ENCODE data around the gene CPM. TPM values are rescaled to one million over a fixed set of nuclear protein-coding genes. Genes with fewer than 3 reads are reported as not detected.

CPM gene
- total and polyA plus RNA-seq, 2 of the 4 experiments (the other 2 are of a cell fraction) = 2.0 to 8.8 TPM

GRCh38 chr12:68959891-68960464 is 27.0 kb upstream of the CPM start (continued):
- TF ChIP-seq MAFK (IDR thresholded peaks at IDR 0.05; ENCODE audit: low read depth, low read length) = no peak

DNA sequence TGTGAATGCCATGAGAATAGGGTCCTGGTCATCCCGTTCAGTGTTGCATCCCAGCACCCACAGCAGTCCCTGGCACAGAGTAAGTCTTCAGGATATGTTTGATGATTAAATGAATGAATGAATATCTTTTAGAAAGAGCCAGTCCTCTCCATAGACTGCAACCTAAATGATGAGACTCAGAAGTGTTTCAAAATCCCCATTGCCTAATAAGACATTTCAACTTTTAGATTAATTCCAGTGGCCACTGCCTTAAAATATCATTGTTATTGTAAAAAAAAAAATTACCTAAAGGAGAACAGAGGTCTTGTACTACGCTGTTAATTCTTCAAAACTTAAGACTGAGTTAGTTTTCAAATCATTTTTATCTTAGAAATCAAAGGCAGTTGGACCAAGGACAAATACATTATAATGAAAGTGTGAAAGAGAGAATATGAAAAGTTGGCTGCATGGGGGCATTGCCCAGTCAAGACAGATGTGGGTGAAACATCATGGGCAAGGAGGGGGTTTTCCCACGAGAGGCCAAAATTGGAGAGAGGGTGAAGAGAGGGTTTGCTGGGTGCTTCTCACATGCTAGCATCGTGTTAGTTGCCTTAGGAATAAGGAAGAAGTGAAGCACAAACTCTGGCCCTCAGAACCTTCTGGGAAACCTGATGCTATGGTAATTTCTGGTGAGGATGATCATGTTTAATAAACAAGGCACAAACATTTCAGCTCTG is 26.3 kb upstream of the CPM start:
- Histone ChIP-seq H3K36me3 (ENCODE audit: control insufficient read depth, insufficient read depth, low read length) (no peaks in the 10 kb centered on the region), H3K4me3 (ENCODE audit: insufficient read depth, low read depth, low read length) (no peak overlapping the region), H3K56ac (ENCODE audit: extremely low read depth, insufficient read depth, low read length) (0 out of 2 replicates have a peak overlapping the region, but pooled peaks have one; percentile 16), H2AK5ac (ENCODE audit: low read depth, low read length) (peak overlapping the region; percentile 89), H2AFZ (replicated peaks; ENCODE audit: low read length, poor library complexity) (peak overlapping the region; percentile 39), H2BK120ac (ENCODE audit: low read depth, low read length) (peak overlapping the region; percentile 69), H4K20me1 (ENCODE audit: insufficient read depth, low read length) (no peaks in the 10 kb centered on the region), H2BK15ac (ENCODE audit: low read depth, low read length) (peak overlapping the region; percentile 86), H3K9ac (ENCODE audit: low read depth, low read length) (no peak overlapping the region; the same call in 1 of the 2 replicates), H3K9me3 (ENCODE audit: control insufficient read depth, insufficient read depth, low read length) (no peaks in the 10 kb centered on the region), H3K4me2 (ENCODE audit: low read depth, low read length) (peak overlapping the region; percentile 48), H3K4ac (ENCODE audit: low read depth, low read length) (peak overlapping the region; percentile 75), H3K4me1 (ENCODE audit: control insufficient read depth, insufficient read depth, low read length) (peaks cover 18% of the 10 kb centered on the region), H2BK5ac (ENCODE audit: low read depth, low read length, poor library complexity, severe bottlenecking) (peak overlapping the region; percentile 82), H3K27ac (ENCODE audit: insufficient read depth, low read length) (peak overlapping the region; percentile 63), H3K14ac (replicated peaks; ENCODE audit: low read depth, low read length) (peak overlapping the region; percentile 81; the same call in 1 of the 2 replicates), H4K91ac (ENCODE audit: insufficient read depth, low read depth, low read length) (peak overlapping the region; percentile 72), H2AK9ac (replicated peaks; ENCODE audit: low read depth, low read length, poor library complexity) (no peak overlapping the region), H3K9me1 (ENCODE audit: insufficient read depth, low read length) (peaks cover 7% of the 10 kb centered on the region), H3K79me1 (ENCODE audit: low read depth in 1 of 2, low read length in 2 of 2) (no peaks in the 10 kb centered on the region), H4K8ac (ENCODE audit: low read depth in 2 of 2, low read length in 2 of 2) (peak overlapping the region; percentile 18 to 66; a peak in 1 of 4 replicates), H4K5ac (ENCODE audit: low read depth, low read length) (peak overlapping the region; percentile 74), H2BK20ac (ENCODE audit: low read depth, low read length) (peak overlapping the region; percentile 53; the same call in 1 of the 2 replicates), H3K18ac (ENCODE audit: low read depth, low read length) (peak overlapping the region; percentile 66), H3K27me3 (ENCODE audit: control insufficient read depth, insufficient read depth, low read length) (no peaks in the 10 kb centered on the region), H3K23ac (ENCODE audit: low read depth, low read length) (peak overlapping the region; percentile 58; the same call in 1 of the 2 replicates)
- DNase-seq = no peak
- BruUV-seq (replicated peaks) = no TSS peak
- peak; percentile 22; the same call in 1 of the 2 replicates for ATAC-seq (ENCODE audit: low read depth)
- in situ Hi-C loops (cut with MboI; ENCODE audit: low sequenced_read_pairs) = no loop called here
- dilution Hi-C loops (cut with HindIII; ENCODE audit: low sequenced_read_pairs, unreplicated experiment) = no loop called here
- TF ChIP-seq MAZ (IDR thresholded peaks at IDR 0.05; ENCODE audit: borderline replicate concordance, low read depth, low read length) (no peak), NFE2L2 (IDR thresholded peaks at IDR 0.05; ENCODE audit: low read depth, low read length) (no peak), CEBPB (IDR thresholded peaks at IDR 0.05; ENCODE audit: low read depth, low read length) (no peak), SMC3 (IDR thresholded peaks at IDR 0.05; ENCODE audit: low read depth, low read length) (no peak), FOS (IDR thresholded peaks at IDR 0.05; ENCODE audit: low read depth, low read length) (no peak), BHLHE40 (IDR thresholded peaks at IDR 0.05; ENCODE audit: low read depth, low read length) (no peak), USF2 (IDR thresholded peaks at IDR 0.05; ENCODE audit: low read depth, low read length) (no peak), MXI1 (IDR thresholded peaks at IDR 0.05; ENCODE audit: borderline replicate concordance, low read depth, low read length) (no peak)
- TF ChIP-seq, protein P1, sequence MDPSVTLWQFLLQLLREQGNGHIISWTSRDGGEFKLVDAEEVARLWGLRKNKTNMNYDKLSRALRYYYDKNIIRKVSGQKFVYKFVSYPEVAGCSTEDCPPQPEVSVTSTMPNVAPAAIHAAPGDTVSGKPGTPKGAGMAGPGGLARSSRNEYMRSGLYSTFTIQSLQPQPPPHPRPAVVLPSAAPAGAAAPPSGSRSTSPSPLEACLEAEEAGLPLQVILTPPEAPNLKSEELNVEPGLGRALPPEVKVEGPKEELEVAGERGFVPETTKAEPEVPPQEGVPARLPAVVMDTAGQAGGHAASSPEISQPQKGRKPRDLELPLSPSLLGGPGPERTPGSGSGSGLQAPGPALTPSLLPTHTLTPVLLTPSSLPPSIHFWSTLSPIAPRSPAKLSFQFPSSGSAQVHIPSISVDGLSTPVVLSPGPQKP (IDR thresholded peaks at IDR 0.05; ENCODE audit: borderline replicate concordance, low read depth, low read length) = no peak
- POLR2A ChIA-PET (ENCODE audit: unreplicated experiment) = no interaction called here
- CTCF ChIA-PET = interaction anchor here (0.5 kb wide), 1 partner anchor 76 kb away, joined by 3 read pairs; no protein-coding TSS in a partner anchor
- intact Hi-C loops (cut with micrococcal nuclease) = no loop called here
- WGBS, 2 experiments (ENCODE audit: extremely low coverage in 2 of 2, insufficient read length in 1 of 2) = no CpG with 5 or more reads among the region's 4 CpGs
